Measurements from ENCODE around the gene TIGD4.

Gene TIGD4

DNA sequence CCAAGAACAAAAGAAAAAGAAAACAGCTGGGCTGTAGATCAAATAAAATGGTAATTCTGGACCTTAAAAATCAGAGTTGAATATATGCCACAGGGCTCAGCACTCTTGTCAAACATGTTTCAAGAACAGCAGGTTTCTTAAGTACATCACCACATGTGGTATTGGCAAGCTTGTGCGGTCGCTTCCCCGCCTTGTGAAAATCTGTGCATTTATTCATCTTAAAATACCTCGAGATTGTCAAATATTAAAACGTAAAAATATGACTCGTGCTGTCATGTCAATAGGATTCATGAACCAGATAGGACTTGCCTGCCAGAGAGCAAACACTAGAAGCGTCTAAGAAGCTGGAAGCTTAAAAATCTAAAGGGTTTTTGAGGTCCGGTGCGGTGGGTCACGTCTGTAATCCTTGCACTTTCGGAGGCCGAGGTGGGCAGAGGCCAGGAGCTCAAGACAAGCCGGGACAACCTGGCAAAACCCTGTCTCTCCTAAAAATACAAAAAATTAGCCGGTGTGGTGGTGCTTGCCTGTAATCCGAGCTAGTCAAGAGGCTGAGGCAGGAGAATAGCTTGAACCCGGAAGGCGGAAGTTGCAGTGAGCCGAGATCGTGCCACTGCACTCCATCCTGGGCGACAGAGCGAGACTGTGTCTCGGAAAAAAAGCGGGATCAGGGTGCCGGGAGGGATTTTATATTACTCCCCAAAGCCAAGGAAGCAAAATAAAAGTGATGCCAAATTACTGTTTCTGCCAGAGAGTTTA lies 59.6 kb downstream of the TIGD4 start:
- Histone ChIP-seq H3K4me1 (ENCODE audit: control insufficient read depth in 1 of 2, insufficient read depth in 1 of 2, low read depth in 1 of 2, low read length in 1 of 2) (peaks cover 19 to 23% of the 10 kb centered on the region in 2 experiments), H3K4me3 (ENCODE audit: low read depth in 1 of 2, low read length in 1 of 2) (no peak overlapping the region), H3K27ac (no peak overlapping the region)

More for the DNA sequence above, 59.6 kb downstream of the TIGD4 start:
- TF ChIP-seq, protein P1, sequence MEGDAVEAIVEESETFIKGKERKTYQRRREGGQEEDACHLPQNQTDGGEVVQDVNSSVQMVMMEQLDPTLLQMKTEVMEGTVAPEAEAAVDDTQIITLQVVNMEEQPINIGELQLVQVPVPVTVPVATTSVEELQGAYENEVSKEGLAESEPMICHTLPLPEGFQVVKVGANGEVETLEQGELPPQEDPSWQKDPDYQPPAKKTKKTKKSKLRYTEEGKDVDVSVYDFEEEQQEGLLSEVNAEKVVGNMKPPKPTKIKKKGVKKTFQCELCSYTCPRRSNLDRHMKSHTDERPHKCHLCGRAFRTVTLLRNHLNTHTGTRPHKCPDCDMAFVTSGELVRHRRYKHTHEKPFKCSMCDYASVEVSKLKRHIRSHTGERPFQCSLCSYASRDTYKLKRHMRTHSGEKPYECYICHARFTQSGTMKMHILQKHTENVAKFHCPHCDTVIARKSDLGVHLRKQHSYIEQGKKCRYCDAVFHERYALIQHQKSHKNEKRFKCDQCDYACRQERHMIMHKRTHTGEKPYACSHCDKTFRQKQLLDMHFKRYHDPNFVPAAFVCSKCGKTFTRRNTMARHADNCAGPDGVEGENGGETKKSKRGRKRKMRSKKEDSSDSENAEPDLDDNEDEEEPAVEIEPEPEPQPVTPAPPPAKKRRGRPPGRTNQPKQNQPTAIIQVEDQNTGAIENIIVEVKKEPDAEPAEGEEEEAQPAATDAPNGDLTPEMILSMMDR (IDR thresholded peaks at IDR 0.05), result no peak
- no peaks in the 10 kb centered on the region for H3K9me3 ChIP-seq
- no peaks in the 10 kb centered on the region for H3K27me3 ChIP-seq
- H3K36me3 ChIP-seq, result no peaks in the 10 kb centered on the region

Measured in neutrophil (primary cell).